HG03097 (cell line): ENCODE measurements around the gene TRIM26.

ENCODE experiments used
- ATAC-seq: cut with Tn5 transposase; IDR thresholded peaks from one replicate; pipeline ENCODE4 v1.9.1; 2021; ENCODE audit not compliant: unreplicated experiment, low FRiP score

The TRIM26 gene

GRCh38 chr6:30211306-30211705, 1.9 kb downstream of the TRIM26 start:
- no peak for ATAC-seq

GRCh38 chr6:30207619-30208295, 5.4 kb downstream of the TRIM26 start:
- ATAC-seq = no peak

- ATAC-seq = no peak
These were observed 6.2 kb downstream of the TRIM26 start for GRCh38 chr6:30206799-30207618.

GRCh38 chr6:30206152-30206551, 7.1 kb downstream of the TRIM26 start:
- ATAC-seq = no peak

- no peak for ATAC-seq
These were observed 9.1 kb downstream of the TRIM26 start for GRCh38 chr6:30204116-30204515.

GRCh38 chr6:30202366-30202765, 10.8 kb downstream of the TRIM26 start:
- ATAC-seq = no peak

GRCh38 chr6:30200551-30201281, 12.5 kb downstream of the TRIM26 start:
- ATAC-seq = no peak

- no peak for ATAC-seq
These were observed 14.8 kb downstream of the TRIM26 start for GRCh38 chr6:30198166-30199084.

GRCh38 chr6:30196376-30196775, 16.8 kb downstream of the TRIM26 start:
- no peak for ATAC-seq

GRCh38 chr6:30195951-30196350, 17.3 kb downstream of the TRIM26 start:
- no peak for ATAC-seq

GRCh38 chr6:30194797-30195690, 18.2 kb downstream of the TRIM26 start:
- ATAC-seq = no peak

- ATAC-seq = no peak
These were observed 21.1 kb downstream of the TRIM26 start for GRCh38 chr6:30192076-30192475.

- ATAC-seq = no peak
These were observed 24.7 kb downstream of the TRIM26 start for GRCh38 chr6:30188541-30188940.

- no peak for ATAC-seq
These were observed 27.2 kb downstream of the TRIM26 start for GRCh38 chr6:30185846-30186484.

GRCh38 chr6:30184417-30185031, 28.7 kb downstream of the TRIM26 start:
- ATAC-seq = no peak

- ATAC-seq = no peak
These were observed 33.1 kb downstream of the TRIM26 start for GRCh38 chr6:30180145-30180544.

GRCh38 chr6:30178837-30179236, 34.4 kb downstream of the TRIM26 start:
- ATAC-seq = no peak

GRCh38 chr6:30175765-30176164, 37.4 kb downstream of the TRIM26 start:
- ATAC-seq = no peak
